NCI-H2081 treated with DMSO at 0.1 percent for 48 hours (cell line): ENCODE data around the gene KRT16.
"Not testable (repeated sequence)": the region's sequence is repeated elsewhere in the genome, so short reads cannot be mapped to it uniquely, and the experiment has no call there.

ENCODE experiments used
- DNase-seq: peaks from one replicate; lab custom pipeline; 2025; lab: John Stamatoyannopoulos, UW

The KRT16 gene

DNA sequence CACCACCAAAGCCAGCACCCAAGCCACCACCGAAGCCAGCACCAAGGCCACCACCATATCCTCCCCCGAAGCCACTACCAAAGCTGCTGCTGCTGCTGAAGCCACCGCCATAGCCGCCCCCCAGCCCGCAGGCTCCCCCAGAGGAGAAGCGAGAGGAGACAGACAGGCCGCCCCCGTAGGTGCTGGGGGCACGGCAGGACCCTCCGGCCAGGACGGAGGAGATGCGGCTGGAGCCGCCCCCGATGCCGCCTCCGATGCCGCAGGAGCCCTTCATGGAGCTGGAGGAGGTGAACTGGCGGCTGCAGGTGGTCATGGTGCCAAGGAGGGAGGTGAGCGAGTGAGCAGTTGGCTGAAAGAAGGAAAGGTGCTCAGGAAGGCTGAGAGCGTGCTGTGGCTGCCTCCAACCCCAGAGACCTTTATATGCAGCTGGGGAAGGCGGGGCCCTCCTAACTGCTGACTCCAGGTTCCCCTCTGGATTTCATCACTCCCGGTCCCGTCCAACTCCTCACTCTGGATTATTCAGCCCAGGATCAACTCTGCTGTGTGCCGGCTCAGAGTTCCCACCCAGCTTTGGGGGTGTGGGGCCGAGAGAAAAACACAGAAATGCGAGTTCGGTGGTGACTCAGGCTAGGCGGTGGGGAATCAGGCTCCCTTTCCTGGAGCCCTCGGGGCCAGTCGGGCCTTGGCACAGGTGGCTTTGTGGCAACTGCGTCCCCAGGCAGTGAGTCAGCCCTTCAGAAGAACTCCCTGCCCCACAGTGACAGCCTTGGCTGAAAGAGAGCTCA lies at the start of gene KRT16:
Gene KRT16, minus strand, starts transcription at position 392 of the 785 bp plus-strand sequence. Its CDS starts 79 bp downstream, at position 313.
- not testable (repeated sequence) for DNase-seq

- DNase-seq = no peak
Observed at GRCh38 chr17:41660221-41660711, 47.7 kb upstream of the KRT16 start.

- no peak for DNase-seq
Observed at GRCh38 chr17:41659427-41660212, 47.1 kb upstream of the KRT16 start.

DNA sequence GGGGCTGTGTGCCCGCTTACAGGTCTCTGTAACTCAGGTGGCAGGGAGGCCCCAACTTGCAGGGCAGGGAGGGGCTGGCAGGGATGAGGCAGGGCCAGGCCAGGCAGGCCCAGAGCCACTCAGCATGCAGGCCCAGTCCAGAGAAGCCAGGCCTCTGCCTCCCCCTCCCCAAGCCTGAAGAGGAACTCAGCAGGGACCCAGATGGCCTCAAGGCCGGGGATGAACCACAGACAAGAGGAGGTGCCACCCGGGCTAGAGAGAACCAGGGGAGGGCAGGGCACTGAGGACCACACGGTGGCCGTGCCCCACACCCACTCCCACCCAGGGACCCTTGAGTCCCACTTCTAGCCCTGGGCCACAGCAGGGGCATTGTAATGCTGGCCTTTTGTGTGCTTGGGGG lies 46.3 kb upstream of the KRT16 start:
- no peak for DNase-seq

GRCh38 chr17:41657936-41658335 lies 45.4 kb upstream of the KRT16 start:
- DNase-seq = no peak

GRCh38 chr17:41657176-41657754 lies 44.7 kb upstream of the KRT16 start:
- no peak for DNase-seq

- DNase-seq = no peak
Observed at GRCh38 chr17:41656249-41657023, 43.9 kb upstream of the KRT16 start.

- DNase-seq = no peak
Observed at GRCh38 chr17:41655611-41656111, 43.1 kb upstream of the KRT16 start.

- no peak for DNase-seq
Observed at GRCh38 chr17:41654678-41655607, 42.4 kb upstream of the KRT16 start.

GRCh38 chr17:41653892-41654677 lies 41.5 kb upstream of the KRT16 start:
- DNase-seq = no peak

DNA sequence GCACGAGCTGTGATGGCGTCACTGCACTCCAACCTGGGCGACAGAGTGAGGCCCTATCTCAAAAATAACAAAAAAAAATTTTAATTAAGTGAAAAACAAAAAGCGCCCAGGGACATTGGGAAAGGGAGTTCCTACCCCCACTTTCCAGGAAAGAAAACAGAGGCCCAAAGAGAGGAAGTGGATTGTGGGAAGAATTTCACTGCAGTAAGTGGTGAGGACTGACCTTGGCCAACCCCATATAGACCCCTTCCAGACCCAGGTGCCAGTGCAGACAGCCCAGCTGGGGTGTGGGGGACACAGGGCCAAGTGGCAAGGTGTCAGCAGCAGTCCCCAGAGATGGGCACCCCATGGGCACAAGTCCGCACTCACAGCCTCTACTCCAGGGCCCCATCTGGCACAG lies 40.9 kb upstream of the KRT16 start:
- DNase-seq = no peak

GRCh38 chr17:41652461-41652970 lies 39.9 kb upstream of the KRT16 start:
- DNase-seq = no peak

DNA sequence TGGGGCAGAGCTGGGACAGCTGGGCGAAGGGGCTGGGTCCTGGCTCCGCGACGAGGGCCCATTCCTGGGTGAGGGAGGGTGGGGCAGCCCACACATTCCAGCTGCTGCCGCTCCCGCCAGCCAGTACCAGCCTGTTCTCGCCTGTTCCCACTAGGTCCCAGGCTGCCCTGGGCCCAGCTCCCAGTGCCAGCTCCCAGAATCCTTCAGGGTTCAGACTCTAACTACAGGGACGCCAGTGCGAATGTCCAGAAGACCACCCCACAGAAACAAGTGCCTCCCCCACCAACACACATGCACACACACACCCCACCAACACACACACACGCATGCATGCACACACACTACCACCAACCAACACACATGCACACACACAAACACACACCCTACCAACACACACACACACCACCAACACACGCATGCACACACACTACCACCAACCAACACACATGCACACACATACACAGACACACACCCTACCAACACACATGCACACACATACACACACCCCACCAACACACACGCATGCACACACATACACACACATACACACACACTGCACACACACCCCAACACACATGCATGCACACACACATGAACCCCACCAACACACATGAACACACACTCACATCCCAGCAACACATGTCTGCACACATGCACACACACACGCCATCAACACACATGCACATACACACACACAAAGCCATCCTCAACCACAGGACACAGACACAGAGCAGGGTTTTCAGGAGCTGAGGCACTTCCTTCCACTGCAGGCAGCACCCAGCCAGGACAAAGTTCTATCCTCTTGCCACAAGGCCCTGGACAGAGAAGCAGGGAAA lies 39.3 kb upstream of the KRT16 start:
- DNase-seq = no peak

DNA sequence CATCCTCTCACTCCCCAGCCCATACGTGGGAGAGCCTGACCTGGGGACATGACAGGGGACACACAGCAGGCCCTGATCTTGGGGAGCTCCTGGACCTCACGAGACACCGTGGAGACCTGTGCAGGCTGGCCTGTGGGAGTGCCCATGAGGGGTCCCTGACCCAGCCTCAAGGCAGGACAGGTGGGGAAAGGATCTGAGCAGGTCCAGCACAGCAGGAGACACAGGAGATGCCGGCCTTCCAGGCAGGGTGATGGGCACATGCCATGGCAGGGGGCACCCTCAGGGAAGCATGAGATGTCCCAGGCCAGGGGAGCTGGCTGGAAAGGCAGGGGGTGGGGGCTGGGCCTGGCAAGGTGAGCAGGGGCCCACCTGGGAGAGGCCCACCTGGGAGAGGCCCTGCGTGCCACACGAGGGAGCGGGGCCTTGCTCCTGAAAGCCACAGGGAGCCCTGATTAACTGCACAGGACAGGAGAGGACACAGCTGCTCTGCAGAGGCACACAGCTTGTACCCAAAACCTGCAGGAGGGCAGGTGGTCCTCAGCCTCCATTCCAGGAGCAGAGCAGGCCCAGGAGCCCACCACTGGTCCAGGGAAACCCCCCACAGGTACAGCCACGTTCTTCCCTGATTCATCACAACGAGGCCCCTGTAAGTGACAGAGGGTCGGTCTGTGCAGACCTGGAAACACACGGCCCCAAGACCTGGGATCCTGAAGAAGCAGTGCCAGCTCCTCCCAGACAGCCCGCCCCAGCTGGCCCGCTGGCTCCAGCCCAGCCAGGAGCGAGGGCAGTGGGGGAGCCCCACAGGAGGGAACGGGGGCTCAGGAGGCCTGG lies 38.4 kb upstream of the KRT16 start:
- no peak for DNase-seq

- no peak for DNase-seq
Observed at GRCh38 chr17:41649923-41650519, 37.5 kb upstream of the KRT16 start.

GRCh38 chr17:41648411-41649195 lies 36.0 kb upstream of the KRT16 start:
- DNase-seq = peak; percentile 23
